Stimulated activated naive B cell treated with anti-CD40 and anti-IgM and Interleukin-4, amounts not matched to agents 10 μg/mL and 1 μg/mL and 100 μg/mL, for 72 hours (primary cell): ENCODE results near the gene RANBP1.
A peak's percentile ranks its signal among the peaks of the same experiment; 100 is the strongest.

Experiments used
- ATAC-seq, 2 donors: fragments of 150-1000 bp; cut with Tn5 transposase; replicated peaks; 2 replicates each; pipeline ENCODE4 v1.10.0; 2021; ENCODE audit warnings: moderate library complexity in 1 of 2
- DNase-seq: peaks from one replicate; pipeline ENCODE4 v3.0.0; 2021
- H3K27ac Mint-ChIP-seq: one replicate; pipeline ENCODE4 v1.8.0; 2022; ENCODE audit warnings: mild to moderate bottlenecking, mixed read lengths
- H3K27me3 Mint-ChIP-seq, 2 donors: one replicate each; pipeline ENCODE4 v1.8.0; 2022; ENCODE audit warnings: mixed read lengths in 2 of 2
- H3K36me3 Mint-ChIP-seq, 2 donors: one replicate each; pipeline ENCODE4 v1.8.0; 2022; ENCODE audit warnings: mixed read lengths in 2 of 2, mild to moderate bottlenecking in 1 of 2
- H3K4me1 Mint-ChIP-seq, 2 donors: one replicate each; pipeline ENCODE4 v1.8.0; 2022; ENCODE audit warnings: mixed read lengths in 2 of 2, mild to moderate bottlenecking in 1 of 2
- H3K4me3 Mint-ChIP-seq, 2 donors: one replicate each; pipeline ENCODE4 v1.8.0; 2022; ENCODE audit warnings: mild to moderate bottlenecking in 2 of 2, mixed read lengths in 2 of 2, moderate library complexity in 1 of 2
- H3K9me3 Mint-ChIP-seq, 2 donors: one replicate each; pipeline ENCODE4 v1.8.0; 2022; ENCODE audit warnings: mixed read lengths in 2 of 2, mild to moderate bottlenecking in 1 of 2

Gene RANBP1

GRCh38 chr22:20139391-20140106, 23.6 kb downstream of the RANBP1 start:
- peaks cover 23 to 40% of the 10 kb centered on the region in 2 donors for H3K4me1 Mint-ChIP-seq
- no peaks in the 10 kb centered on the region for H3K27me3 Mint-ChIP-seq
- peaks cover 8 to 28% of the 10 kb centered on the region in 2 donors for H3K36me3 Mint-ChIP-seq
- no peak for DNase-seq
- no peak overlapping the region for H3K27ac Mint-ChIP-seq
- H3K4me3 Mint-ChIP-seq = no peak overlapping the region
- no peak for ATAC-seq
- no peaks in the 10 kb centered on the region for H3K9me3 Mint-ChIP-seq

GRCh38 chr22:20140107-20140445, 24.2 kb downstream of the RANBP1 start:
- H3K36me3 Mint-ChIP-seq = peaks cover 8 to 28% of the 10 kb centered on the region in 2 donors
- H3K4me3 Mint-ChIP-seq = no peak overlapping the region
- peaks cover 20 to 35% of the 10 kb centered on the region in 2 donors for H3K4me1 Mint-ChIP-seq
- ATAC-seq = no peak
- no peak for DNase-seq
- H3K27me3 Mint-ChIP-seq = no peaks in the 10 kb centered on the region
- no peak overlapping the region for H3K27ac Mint-ChIP-seq
- H3K9me3 Mint-ChIP-seq = no peaks in the 10 kb centered on the region

GRCh38 chr22:20140521-20140964, 24.6 kb downstream of the RANBP1 start:
- H3K36me3 Mint-ChIP-seq = peaks cover 10 to 30% of the 10 kb centered on the region in 2 donors
- H3K9me3 Mint-ChIP-seq = no peaks in the 10 kb centered on the region
- H3K4me1 Mint-ChIP-seq = peaks cover 18 to 30% of the 10 kb centered on the region in 2 donors
- no peaks in the 10 kb centered on the region for H3K27me3 Mint-ChIP-seq
- DNase-seq (no peak), ATAC-seq (no peak)
- no peak overlapping the region for H3K27ac Mint-ChIP-seq
- no peak overlapping the region for H3K4me3 Mint-ChIP-seq

- Mint-ChIP-seq H3K36me3 (peaks cover 14 to 29% of the 10 kb centered on the region in 2 donors), H3K4me1 (peaks cover 14 to 25% of the 10 kb centered on the region in 2 donors), H3K27ac (no peak overlapping the region), H3K27me3 (no peaks in the 10 kb centered on the region), H3K9me3 (no peaks in the 10 kb centered on the region), H3K4me3 (no peak overlapping the region)
- DNase-seq (no peak), ATAC-seq (no peak)
Measured at GRCh38 chr22:20141186-20142077, 25.5 kb downstream of the RANBP1 start.

- Mint-ChIP-seq H3K4me1 (peaks cover 11 to 20% of the 10 kb centered on the region in 2 donors), H3K9me3 (no peaks in the 10 kb centered on the region), H3K27me3 (no peaks in the 10 kb centered on the region), H3K4me3 (no peak overlapping the region), H3K36me3 (peaks cover 14 to 28% of the 10 kb centered on the region in 2 donors), H3K27ac (no peak overlapping the region)
- ATAC-seq = no peak
- no peak for DNase-seq
Measured at GRCh38 chr22:20142711-20143621, 27.1 kb downstream of the RANBP1 start.

- no peaks in the 10 kb centered on the region for H3K9me3 Mint-ChIP-seq
- no peaks in the 10 kb centered on the region for H3K27me3 Mint-ChIP-seq
- peaks cover 5 to 14% of the 10 kb centered on the region in 2 donors for H3K4me1 Mint-ChIP-seq
- no peak overlapping the region for H3K4me3 Mint-ChIP-seq
- no peak overlapping the region for H3K27ac Mint-ChIP-seq
- no peak for DNase-seq
- peaks cover 14 to 28% of the 10 kb centered on the region in 2 donors for H3K36me3 Mint-ChIP-seq
- ATAC-seq = no peak
Measured at GRCh38 chr22:20143883-20144665, 28.2 kb downstream of the RANBP1 start.

GRCh38 chr22:20145206-20145831, 29.4 kb downstream of the RANBP1 start:
- Mint-ChIP-seq H3K27ac (no peak overlapping the region), H3K36me3 (peaks cover 11 to 20% of the 10 kb centered on the region in 2 donors), H3K4me3 (no peak overlapping the region), H3K4me1 (peaks cover 4 to 14% of the 10 kb centered on the region in 2 donors), H3K27me3 (no peaks in the 10 kb centered on the region), H3K9me3 (no peaks in the 10 kb centered on the region)
- DNase-seq (no peak), ATAC-seq (no peak)

- Mint-ChIP-seq H3K4me3 (no peak overlapping the region), H3K4me1 (peaks cover 4 to 14% of the 10 kb centered on the region in 2 donors), H3K27ac (no peak overlapping the region), H3K9me3 (no peaks in the 10 kb centered on the region), H3K36me3 (peaks cover 8 to 20% of the 10 kb centered on the region in 2 donors), H3K27me3 (no peaks in the 10 kb centered on the region)
- no peak for DNase-seq
- ATAC-seq = no peak
Measured at GRCh38 chr22:20145832-20146223, 29.9 kb downstream of the RANBP1 start.

GRCh38 chr22:20146777-20147176, 30.9 kb downstream of the RANBP1 start:
- peaks cover 8 to 20% of the 10 kb centered on the region in 2 donors for H3K36me3 Mint-ChIP-seq
- H3K27ac Mint-ChIP-seq = peak overlapping the region; percentile 47
- no peaks in the 10 kb centered on the region for H3K9me3 Mint-ChIP-seq
- no peak overlapping the region for H3K4me3 Mint-ChIP-seq
- peaks cover 4 to 14% of the 10 kb centered on the region in 2 donors for H3K4me1 Mint-ChIP-seq
- ATAC-seq (peak; percentile 66 to 70), DNase-seq (no peak)
- H3K27me3 Mint-ChIP-seq = no peaks in the 10 kb centered on the region

- Mint-ChIP-seq H3K27ac (no peak overlapping the region), H3K9me3 (no peaks in the 10 kb centered on the region), H3K36me3 (peaks cover 8 to 20% of the 10 kb centered on the region in 2 donors), H3K27me3 (no peaks in the 10 kb centered on the region), H3K4me3 (peak overlapping the region in 1 of 2 donors; percentile 25), H3K4me1 (peaks cover 4 to 14% of the 10 kb centered on the region in 2 donors)
- ATAC-seq (peak; percentile 68 to 77), DNase-seq (no peak)
Measured at GRCh38 chr22:20147237-20147988, 31.5 kb downstream of the RANBP1 start.

- no peak overlapping the region for H3K27ac Mint-ChIP-seq
- peaks cover 4 to 14% of the 10 kb centered on the region in 2 donors for H3K4me1 Mint-ChIP-seq
- peaks cover 8 to 16% of the 10 kb centered on the region in 2 donors for H3K36me3 Mint-ChIP-seq
- H3K4me3 Mint-ChIP-seq = no peak overlapping the region
- ATAC-seq (no peak), DNase-seq (no peak)
- H3K27me3 Mint-ChIP-seq = no peaks in the 10 kb centered on the region
- H3K9me3 Mint-ChIP-seq = no peaks in the 10 kb centered on the region
Measured at GRCh38 chr22:20148414-20148813, 32.5 kb downstream of the RANBP1 start.
